Measurements from ENCODE around the gene RPS27. TPM values are rescaled to one million over a fixed set of nuclear protein-coding genes. Genes with fewer than 3 reads are reported as not detected.
A peak's percentile ranks its signal among the peaks of the same experiment; 100 is the strongest.

The RPS27 gene
- polyA plus RNA-seq (2012; ENCODE audit: insufficient read length, low read depth) = 1,626 TPM

GRCh38 chr1:153990468-153991150 lies at the start of gene RPS27:
RPS27 (plus strand) TSS chr1:153990762; CDS start chr1:153990797, 35 bp downstream.
- TF ChIP-seq TAF1 (IDR thresholded peaks at IDR 0.05; ENCODE audit: borderline replicate concordance, insufficient read depth, low read length) = peak; percentile 98
- no peak for TF ChIP-seq SIN3A (IDR thresholded peaks at IDR 0.05; ENCODE audit: borderline replicate concordance, insufficient read depth, low read length)
- peak; percentile 100 for TF ChIP-seq POLR2AphosphoS5 (IDR thresholded peaks at IDR 0.05; ENCODE audit: low read depth, low read length)

DNA sequence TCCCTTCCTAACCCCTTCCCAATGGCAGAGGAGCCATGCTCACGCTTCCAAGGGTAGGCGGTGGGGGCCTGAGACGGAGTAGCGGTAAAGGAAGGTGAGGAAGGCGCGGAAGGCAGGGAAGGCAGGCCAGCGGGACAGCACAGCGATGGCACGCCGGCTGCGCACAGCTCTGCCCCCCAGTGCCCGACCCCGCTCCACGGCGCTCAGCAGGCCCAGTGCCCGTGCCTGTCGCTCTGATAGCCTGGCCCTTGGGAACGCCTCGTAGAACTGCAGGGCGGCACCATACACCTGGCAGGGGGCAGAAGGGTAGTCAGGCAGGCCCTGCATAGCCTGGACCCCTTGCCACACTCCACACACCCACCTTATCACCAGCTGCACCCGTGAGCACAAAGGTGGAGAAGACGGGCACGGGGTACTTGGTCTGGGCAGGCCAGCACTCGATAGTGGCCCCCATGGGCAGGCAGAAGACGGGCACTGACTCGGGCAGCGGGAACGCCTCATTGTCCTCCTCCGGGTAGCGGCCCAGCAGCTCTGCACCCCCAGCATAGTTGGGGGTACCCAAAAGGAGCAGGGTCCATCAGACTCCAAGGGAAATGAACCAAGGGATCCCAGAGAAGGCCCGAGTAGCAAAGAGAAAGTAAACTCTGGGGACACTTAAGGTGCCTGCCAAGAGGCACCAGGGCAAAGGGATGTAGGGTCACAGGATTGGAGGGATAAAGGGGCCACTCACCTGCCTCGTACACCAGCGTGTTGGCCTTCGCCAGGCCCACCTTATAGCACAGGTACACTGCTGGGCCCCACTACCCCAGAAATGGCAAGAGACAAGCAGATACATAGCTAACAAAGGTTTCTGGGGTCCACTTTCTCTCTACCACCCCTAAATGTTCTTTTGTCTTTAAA lies 48.5 kb upstream of the RPS27 start:
- no peak for TF ChIP-seq TAF1 (IDR thresholded peaks at IDR 0.05; ENCODE audit: borderline replicate concordance, insufficient read depth, low read length)
- TF ChIP-seq, protein P1, sequence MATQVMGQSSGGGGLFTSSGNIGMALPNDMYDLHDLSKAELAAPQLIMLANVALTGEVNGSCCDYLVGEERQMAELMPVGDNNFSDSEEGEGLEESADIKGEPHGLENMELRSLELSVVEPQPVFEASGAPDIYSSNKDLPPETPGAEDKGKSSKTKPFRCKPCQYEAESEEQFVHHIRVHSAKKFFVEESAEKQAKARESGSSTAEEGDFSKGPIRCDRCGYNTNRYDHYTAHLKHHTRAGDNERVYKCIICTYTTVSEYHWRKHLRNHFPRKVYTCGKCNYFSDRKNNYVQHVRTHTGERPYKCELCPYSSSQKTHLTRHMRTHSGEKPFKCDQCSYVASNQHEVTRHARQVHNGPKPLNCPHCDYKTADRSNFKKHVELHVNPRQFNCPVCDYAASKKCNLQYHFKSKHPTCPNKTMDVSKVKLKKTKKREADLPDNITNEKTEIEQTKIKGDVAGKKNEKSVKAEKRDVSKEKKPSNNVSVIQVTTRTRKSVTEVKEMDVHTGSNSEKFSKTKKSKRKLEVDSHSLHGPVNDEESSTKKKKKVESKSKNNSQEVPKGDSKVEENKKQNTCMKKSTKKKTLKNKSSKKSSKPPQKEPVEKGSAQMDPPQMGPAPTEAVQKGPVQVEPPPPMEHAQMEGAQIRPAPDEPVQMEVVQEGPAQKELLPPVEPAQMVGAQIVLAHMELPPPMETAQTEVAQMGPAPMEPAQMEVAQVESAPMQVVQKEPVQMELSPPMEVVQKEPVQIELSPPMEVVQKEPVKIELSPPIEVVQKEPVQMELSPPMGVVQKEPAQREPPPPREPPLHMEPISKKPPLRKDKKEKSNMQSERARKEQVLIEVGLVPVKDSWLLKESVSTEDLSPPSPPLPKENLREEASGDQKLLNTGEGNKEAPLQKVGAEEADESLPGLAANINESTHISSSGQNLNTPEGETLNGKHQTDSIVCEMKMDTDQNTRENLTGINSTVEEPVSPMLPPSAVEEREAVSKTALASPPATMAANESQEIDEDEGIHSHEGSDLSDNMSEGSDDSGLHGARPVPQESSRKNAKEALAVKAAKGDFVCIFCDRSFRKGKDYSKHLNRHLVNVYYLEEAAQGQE (IDR thresholded peaks at IDR 0.05; ENCODE audit: insufficient read depth in 1 of 2, low read depth in 2 of 2, low read length in 2 of 2) = no peak
- no peak for TF ChIP-seq POLR2AphosphoS5 (IDR thresholded peaks at IDR 0.05; ENCODE audit: low read depth, low read length)
- TF ChIP-seq SIN3A (IDR thresholded peaks at IDR 0.05; ENCODE audit: borderline replicate concordance, insufficient read depth, low read length) = no peak
- no peak for TF ChIP-seq FOXP2 (optimal IDR thresholded peaks at IDR 0.05; ENCODE audit: borderline replicate concordance, extremely low read depth, extremely low read length, insufficient read depth)

- no peak for TF ChIP-seq FOXP2 (optimal IDR thresholded peaks at IDR 0.05; ENCODE audit: borderline replicate concordance, extremely low read depth, extremely low read length, insufficient read depth)
- TF ChIP-seq, protein P1 (IDR thresholded peaks at IDR 0.05; ENCODE audit: insufficient read depth in 1 of 2, low read depth in 2 of 2, low read length in 2 of 2) = no peak
- TF ChIP-seq SIN3A (IDR thresholded peaks at IDR 0.05; ENCODE audit: borderline replicate concordance, insufficient read depth, low read length) = no peak
- TF ChIP-seq POLR2AphosphoS5 (IDR thresholded peaks at IDR 0.05; ENCODE audit: low read depth, low read length) = no peak
- TF ChIP-seq TAF1 (IDR thresholded peaks at IDR 0.05; ENCODE audit: borderline replicate concordance, insufficient read depth, low read length) = no peak
Observed at GRCh38 chr1:153942766-153943549, 47.6 kb upstream of the RPS27 start.

DNA sequence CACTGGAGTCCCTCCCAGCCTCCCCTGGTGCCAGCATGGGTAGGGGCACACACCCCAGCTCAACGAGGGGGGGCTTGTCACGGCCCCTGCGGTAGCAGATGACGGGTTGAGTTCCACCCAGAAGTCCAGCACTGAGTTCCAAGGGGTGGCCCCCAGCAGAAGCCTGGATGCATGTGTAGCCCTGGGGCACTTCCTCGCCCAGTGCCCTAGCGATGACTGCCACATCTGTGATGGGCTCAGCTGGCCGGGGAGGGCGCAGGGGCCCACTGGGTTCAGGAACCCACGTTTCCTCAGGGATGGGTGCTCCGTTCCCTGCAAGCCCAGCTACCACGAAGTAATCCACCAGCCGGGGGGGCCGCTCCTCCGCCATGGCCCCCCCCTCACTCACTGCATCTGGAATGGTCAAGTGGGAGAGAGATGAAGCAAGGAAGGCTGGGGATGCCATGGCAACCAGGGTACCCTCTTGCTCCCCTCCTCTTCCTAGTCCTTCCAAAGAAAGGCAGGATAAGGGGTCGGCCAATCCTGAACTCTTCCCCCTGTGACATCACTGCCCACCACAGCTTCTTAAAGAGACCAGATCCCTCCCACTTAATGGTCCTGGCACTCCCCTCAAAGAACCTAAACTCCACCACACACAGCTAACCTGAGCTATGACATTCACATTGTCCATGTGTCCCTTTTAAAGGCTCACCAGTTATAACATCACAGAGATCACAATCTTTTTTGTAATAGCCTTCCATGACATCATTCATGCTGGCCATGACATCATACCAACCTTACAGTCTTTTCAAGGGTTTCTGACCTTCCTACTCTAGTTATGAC lies 46.3 kb upstream of the RPS27 start:
- TF ChIP-seq, protein P1 (IDR thresholded peaks at IDR 0.05; ENCODE audit: insufficient read depth in 1 of 2, low read depth in 2 of 2, low read length in 2 of 2) = no peak
- TF ChIP-seq FOXP2 (optimal IDR thresholded peaks at IDR 0.05; ENCODE audit: borderline replicate concordance, extremely low read depth, extremely low read length, insufficient read depth) (no peak), SIN3A (IDR thresholded peaks at IDR 0.05; ENCODE audit: borderline replicate concordance, insufficient read depth, low read length) (no peak), POLR2AphosphoS5 (IDR thresholded peaks at IDR 0.05; ENCODE audit: low read depth, low read length) (no peak), TAF1 (IDR thresholded peaks at IDR 0.05; ENCODE audit: borderline replicate concordance, insufficient read depth, low read length) (no peak)

All from PFSK-1 (cell line).